Fibroblast of peridontal ligament (primary cell): ENCODE results near the gene B3GNT9.
"Not testable (repeated sequence)": the region's sequence is repeated elsewhere in the genome, so short reads cannot be mapped to it uniquely, and the experiment has no call there.

Source experiments
- DNase-seq: peaks from one replicate; pipeline ENCODE4 v3.0.0-alpha.2; 2010; ENCODE audit errors: extremely low read depth

The B3GNT9 gene

DNA sequence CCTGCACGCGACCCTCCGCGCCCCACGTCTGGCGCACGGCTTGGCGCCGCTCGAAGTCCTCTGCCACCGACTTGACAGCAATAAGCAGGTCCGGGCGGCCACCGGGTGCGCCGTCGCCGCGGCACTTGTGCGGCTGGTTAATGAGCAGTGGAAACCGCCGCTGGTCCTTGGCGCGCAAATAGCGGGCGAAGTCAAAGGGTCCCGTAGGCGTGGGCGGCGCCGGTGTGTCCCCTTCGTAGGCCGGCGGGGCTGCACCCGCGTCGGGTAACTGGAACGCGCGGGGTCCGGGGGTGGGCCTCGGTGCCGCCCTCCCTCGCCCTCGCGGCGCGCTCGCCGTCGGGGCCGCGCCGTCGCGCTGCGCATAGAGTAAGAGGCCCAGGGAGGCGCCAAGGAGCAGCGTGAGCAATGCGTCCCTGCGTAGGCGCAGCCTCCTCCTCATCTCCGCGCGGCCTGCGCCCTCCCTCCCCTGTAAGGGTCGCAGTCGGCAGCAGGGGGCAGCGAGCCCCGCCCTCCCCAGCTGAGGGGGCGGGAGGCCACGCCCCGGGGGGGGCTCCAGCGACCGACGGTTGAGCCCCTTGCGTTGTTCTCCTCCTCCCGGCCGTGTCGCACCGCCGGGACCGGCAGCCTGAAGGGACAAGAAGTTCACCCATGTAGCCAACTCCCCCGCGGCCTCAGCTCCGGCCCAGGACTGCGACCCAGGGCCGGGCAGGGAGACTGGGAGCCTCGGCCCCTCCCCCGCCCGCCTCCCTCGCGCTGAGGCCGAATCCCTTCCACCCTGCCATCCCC is 558 bp downstream of the B3GNT9 start:
- peak; percentile 55 for DNase-seq

DNA sequence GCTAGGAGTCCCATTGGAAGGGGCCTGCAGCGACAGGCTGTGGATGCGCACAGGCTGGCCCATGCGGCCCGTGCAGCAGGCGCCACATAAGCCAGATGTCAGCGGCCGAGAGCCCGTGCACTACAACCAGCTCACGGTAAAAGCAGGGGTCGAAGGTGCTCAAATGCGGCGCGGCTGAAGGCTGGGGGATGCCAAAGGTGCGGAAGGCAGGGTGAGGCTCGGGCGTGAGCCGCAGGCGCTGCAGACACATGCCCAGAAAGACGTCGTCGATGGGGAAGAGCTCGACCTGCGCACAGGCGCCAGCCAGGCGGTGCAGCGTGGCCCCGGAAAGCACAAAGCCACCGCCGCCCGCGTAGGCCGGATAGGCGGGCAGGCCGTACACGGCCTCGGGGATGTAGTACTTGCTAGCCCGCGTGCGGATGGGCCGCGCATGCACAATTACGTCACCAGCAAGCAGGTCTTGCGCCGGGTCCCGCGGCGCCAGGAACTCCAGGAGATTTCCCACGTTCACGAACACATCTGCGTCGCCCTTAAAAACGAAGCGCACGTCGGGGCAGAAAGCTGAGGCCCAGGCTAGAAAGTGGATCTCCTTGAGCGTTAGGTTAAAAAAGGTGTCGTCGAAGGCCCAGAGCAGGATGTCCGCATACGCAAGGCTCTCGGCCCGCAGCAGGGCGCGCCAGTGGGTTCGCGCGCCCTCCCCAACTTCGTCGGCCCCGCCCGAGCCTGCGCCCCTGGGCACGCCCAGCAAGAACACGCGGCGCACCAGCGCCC is 1.3 kb downstream of the B3GNT9 start:
- DNase-seq = no peak

GRCh38 chr16:67148656-67149275 is 2.0 kb downstream of the B3GNT9 start:
- DNase-seq = no peak

- DNase-seq = no peak
Measured at GRCh38 chr16:67148221-67148620, 2.6 kb downstream of the B3GNT9 start.

GRCh38 chr16:67147437-67148140 is 3.2 kb downstream of the B3GNT9 start:
- no peak for DNase-seq

- peak; percentile 14 for DNase-seq
Measured at GRCh38 chr16:67146523-67147357, 4.1 kb downstream of the B3GNT9 start.

- DNase-seq = no peak
Measured at GRCh38 chr16:67145746-67146145, 5.1 kb downstream of the B3GNT9 start.

GRCh38 chr16:67144943-67145342 is 5.9 kb downstream of the B3GNT9 start:
- DNase-seq = no peak

- DNase-seq = no peak
Measured at GRCh38 chr16:67142342-67142741, 8.5 kb downstream of the B3GNT9 start.

DNA sequence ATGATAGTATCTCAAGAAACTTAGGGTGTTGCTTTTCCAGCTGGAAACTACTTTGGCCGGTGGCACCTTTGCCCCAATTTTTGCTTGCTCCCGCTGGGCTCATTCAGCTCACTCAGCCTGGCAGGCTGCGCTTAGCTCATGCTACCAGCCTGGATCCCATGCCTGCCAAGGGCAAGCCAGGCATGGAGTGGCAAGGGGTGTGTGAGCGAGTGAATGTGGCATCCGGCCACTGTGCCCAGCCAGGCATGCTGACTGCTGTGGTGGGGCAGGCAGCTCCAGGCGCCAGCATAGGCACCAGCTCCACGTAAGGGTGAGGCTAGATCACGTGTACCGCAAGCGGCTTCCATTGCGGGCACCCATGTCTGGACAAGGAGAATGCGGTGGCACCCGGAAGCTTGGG is 9.4 kb downstream of the B3GNT9 start:
- DNase-seq = no peak

DNA sequence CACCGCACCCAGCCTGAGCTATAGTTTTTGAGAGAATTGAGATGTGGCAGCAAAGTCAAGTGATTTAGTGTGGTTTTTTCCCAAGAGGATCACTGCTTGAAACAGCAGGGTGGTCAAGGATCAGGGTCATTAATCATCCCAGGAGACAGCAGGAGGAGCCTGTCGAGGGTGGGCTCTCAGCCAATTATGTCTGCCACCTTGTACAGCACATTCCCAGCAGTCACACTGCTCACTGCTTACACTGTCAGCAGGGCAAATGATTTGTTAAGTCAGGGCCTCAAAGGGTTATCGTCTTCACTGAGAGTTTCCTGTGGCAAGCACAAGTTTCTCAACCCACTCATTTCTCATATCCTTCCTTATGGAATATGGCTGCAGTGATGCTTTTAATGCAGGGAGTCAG is 13.2 kb downstream of the B3GNT9 start:
- no peak for DNase-seq

GRCh38 chr16:67129422-67129821 is 21.4 kb downstream of the B3GNT9 start:
- no peak for DNase-seq

- no peak for DNase-seq
Measured at GRCh38 chr16:67128887-67129286, 21.9 kb downstream of the B3GNT9 start.

GRCh38 chr16:67128417-67128816 is 22.4 kb downstream of the B3GNT9 start:
- no peak for DNase-seq

DNA sequence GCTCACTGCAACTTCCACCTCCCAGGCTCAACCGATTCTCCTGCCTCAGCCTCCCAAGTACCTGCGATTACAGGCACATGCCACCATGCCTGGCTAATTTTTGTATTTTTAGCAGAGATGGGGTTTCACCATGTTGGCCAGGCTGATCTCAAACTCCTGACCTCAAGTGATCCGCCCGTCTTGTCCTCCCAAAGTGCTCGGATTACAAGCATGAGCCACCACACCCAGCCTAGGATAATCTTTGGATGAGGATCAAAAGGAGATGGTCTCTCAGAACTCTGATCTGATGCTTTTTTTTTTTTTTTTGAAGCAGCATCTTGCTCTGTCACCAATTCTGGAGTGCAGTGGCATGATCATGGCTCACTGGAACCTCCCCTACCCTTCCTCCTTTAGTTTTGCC is 28.0 kb downstream of the B3GNT9 start:
- not testable (repeated sequence) for DNase-seq

GRCh38 chr16:67120025-67120424 is 30.8 kb downstream of the B3GNT9 start:
- no peak for DNase-seq

DNA sequence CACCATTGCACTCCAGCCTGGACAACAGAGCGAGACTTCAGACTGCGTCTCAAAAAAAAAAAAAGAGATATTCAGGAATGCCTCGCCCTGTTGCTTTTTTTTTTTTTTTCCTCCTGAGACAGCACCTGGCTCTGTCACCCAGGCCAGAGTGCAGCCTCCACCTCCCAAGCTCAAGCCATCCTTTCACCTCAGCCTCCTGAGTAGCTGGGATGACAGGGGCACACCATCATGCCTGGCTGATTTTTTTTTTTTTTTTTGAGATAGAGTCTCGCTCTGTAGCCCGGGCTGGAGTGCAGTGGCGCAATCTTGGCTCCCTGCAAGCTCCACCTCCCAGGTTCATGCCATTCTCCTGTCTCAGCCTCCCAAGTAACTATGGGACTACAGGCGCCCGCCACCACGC is 33.1 kb downstream of the B3GNT9 start:
- no peak for DNase-seq

DNA sequence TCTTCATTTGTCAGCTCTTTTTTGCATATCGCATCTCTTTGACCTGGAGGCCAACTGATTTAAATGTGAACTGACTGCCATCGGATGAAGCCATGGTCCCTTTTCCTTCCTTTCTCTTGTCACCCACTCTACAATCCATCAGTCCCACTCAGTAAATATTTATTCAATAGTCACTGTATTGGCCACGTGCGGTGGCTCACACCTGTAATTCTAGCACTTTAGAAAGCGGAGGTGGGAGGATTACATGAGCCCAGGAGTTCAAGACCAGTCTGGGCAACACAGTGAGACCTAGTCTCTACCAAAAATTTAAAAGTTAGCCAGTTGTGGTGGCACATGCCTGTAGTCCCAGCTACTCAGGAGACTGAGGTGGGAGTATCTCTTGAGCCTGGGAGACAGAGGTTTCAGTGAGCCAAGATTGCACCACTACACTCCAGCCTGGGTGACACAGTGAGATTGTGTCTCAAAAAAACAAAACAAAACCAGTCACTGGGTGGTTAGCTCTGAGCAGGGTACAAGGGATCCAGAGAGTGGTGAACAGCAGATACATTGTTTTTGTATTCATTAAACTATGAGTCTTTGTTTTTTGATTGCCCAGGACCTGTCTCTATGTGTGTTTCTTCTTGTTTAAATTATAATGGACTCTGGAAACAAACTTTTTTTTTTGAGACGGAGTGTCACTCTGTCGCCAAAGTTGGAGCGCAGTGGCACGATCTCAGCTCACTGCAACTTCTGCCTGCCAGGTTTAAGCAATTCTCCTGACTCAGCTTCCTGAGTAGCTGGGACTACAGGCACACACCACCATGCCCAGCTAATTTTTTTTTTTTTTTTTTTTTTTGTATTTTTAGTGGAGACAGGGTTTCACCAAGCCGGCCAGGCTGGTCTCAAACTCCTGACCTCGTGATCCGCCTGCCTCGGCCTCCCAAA is 34.1 kb downstream of the B3GNT9 start:
- DNase-seq = no peak

DNA sequence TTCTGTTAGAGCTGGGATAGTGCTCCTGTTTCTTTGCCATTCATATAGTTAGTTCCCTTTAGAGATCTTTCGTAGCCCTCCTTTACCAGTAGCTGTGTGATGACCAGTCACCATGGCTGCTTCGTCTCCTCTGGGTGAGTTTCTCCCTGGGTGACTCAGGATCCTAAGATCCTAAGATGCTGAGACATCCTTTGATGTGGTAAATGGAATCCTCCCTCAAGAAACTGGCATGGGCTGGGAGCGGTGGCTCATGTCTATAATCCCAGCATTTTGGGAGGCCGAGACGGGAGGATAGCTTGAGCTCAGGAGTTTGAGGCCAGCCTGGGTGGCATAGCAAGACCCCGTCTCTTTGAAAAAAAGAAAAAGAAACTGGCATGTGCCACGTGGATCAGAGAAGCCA is 35.2 kb downstream of the B3GNT9 start:
- DNase-seq = peak; percentile 80

DNA sequence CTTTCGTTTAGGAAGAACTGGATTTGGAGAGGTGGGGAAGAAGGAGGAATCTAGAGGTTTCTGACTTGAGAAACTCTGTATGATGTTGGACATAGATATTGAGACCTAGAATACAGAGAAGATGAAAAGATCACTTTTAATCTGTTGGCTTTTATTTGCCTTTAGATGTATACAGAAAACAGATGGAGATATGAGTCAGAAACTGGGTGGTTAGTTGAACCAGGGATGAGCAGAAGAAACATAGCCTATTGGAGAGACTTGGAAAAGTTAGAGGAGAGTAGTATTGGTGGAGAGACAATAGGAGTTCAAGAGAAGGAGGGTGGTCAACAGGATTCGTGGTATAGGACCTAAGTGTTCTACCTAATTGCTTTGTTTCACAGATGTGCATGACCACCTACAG is 36.0 kb downstream of the B3GNT9 start:
- peak; percentile 54 for DNase-seq
